ENCODE measurements around the gene TMEM109. TPM values are rescaled to one million over a fixed set of nuclear protein-coding genes. Genes with fewer than 3 reads are reported as not detected.

Gene TMEM109
- total and polyA plus RNA-seq, 2 experiments from 2014 or later = 35.9 to 95.2 TPM

DNA sequence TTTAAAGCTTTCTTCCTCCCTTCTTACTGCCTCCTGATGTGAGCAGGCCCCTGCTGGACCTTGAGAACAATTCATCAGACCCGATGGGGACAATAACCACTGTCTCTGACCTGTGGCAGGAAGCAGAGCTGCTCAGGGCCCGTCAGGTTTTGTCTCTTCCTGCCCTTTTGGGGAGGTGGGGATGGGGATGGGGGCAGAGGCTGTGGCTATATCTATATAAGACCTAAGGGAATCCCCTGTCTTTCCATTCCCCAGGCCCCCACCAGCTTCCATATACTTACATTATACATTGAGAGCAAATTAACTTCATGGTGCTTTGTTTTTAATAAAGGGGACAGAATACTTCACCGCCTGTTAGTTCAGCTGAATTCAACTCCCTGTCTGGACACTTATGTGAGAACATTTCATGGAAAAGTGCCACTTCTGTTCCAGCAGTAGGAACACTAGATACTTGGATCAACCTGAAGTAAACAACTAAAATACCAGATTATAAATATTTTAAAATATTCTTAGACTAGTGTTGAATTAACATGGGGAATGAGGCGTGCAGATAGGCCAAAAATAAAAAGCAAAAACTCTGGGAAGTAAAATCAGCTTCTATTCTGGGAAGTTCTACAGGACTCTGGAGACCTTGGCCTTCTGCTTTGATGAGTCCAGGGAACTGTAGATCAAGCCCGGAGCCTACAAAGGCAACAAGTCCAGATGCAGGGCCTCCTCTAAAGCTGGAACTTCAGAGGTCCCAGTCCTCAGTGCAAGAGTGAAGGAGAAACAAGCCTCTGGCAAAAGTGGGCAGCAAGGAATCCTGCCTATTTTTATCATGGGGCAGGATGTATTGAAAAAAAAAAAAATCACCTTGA is 35.5 kb upstream of the TMEM109 start:
- H3K9ac ChIP-seq = no peak overlapping the region
- H3K27me3 ChIP-seq (replicated peaks; ENCODE audit: insufficient read depth) = no peaks in the 10 kb centered on the region
- H3K4me1 ChIP-seq (ENCODE audit: insufficient read depth) = 0 out of 2 replicates have a peak, but pooled peaks cover under 1% of the 10 kb centered on the region
- no peak for TF ChIP-seq EZH2phosphoT487 (IDR thresholded peaks at IDR 0.05; ENCODE audit: insufficient read depth, low read depth)
- no peak for TF ChIP-seq EZH2 (IDR thresholded peaks at IDR 0.05; ENCODE audit: insufficient read depth, poor library complexity, severe bottlenecking)
- no peak for DNase-seq
- H3K36me3 ChIP-seq (ENCODE audit: low read depth) = no peaks in the 10 kb centered on the region
- no peaks in the 10 kb centered on the region for H3K9me2 ChIP-seq (ENCODE audit: insufficient read depth)
- H4K20me1 ChIP-seq (ENCODE audit: insufficient read depth) = no peaks in the 10 kb centered on the region
- no peak overlapping the region for H3K4me2 ChIP-seq (ENCODE audit: unreplicated experiment)
- H3K9me3 ChIP-seq (ENCODE audit: low read depth) = no peaks in the 10 kb centered on the region
- no peaks in the 10 kb centered on the region for H3K79me2 ChIP-seq (ENCODE audit: insufficient read depth)
- 49 to 64% methylated on average over 5 of the region's 5 CpGs for WGBS, 2 experiments (ENCODE audit: low coverage in 1 of 2, low lambda C conversion rate in 2 of 2, missing lambda C conversion rate in 2 of 2)
- H3F3A ChIP-seq (ENCODE audit: insufficient read depth) = no peaks in the 10 kb centered on the region
- H2AFZ ChIP-seq = no peak overlapping the region
- in situ Hi-C loops (cut with MboI) = no loop called here
- H3K27ac ChIP-seq = no peak overlapping the region
- H3K4me3 ChIP-seq = no peak overlapping the region

DNA sequence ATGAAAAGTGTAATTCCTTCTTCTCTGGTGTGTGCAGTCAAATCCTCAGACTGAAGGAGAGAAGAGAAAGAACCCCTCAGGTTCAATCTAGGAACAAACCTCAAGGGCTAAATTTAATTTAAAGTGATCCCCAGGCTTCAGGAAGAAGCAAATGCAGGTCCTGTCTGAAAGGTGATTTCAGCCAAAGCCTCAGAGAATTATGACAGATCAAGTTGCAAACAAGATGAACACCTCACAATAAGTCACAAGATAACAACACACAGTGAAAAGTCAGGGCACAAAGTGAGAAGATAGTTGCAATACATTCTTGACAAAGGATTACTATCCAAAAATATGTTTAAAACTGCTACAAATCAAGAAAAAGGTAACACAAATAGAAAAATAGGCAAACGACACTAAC is 34.9 kb upstream of the TMEM109 start:
- no peak for TF ChIP-seq EZH2 (IDR thresholded peaks at IDR 0.05; ENCODE audit: insufficient read depth, poor library complexity, severe bottlenecking)
- TF ChIP-seq EZH2phosphoT487 (IDR thresholded peaks at IDR 0.05; ENCODE audit: insufficient read depth, low read depth) = no peak
- Histone ChIP-seq H3K4me3 (no peak overlapping the region), H3K36me3 (ENCODE audit: low read depth) (no peaks in the 10 kb centered on the region), H3K27me3 (replicated peaks; ENCODE audit: insufficient read depth) (no peaks in the 10 kb centered on the region), H3K9ac (no peak overlapping the region), H3K9me3 (ENCODE audit: low read depth) (no peaks in the 10 kb centered on the region), H3K27ac (no peak overlapping the region), H3K4me2 (ENCODE audit: unreplicated experiment) (no peak overlapping the region), H3K4me1 (ENCODE audit: insufficient read depth) (no peaks in the 10 kb centered on the region), H3K9me2 (ENCODE audit: insufficient read depth) (no peaks in the 10 kb centered on the region), H3K79me2 (ENCODE audit: insufficient read depth) (no peaks in the 10 kb centered on the region), H2AFZ (no peak overlapping the region), H4K20me1 (ENCODE audit: insufficient read depth) (no peaks in the 10 kb centered on the region), H3F3A (ENCODE audit: insufficient read depth) (no peaks in the 10 kb centered on the region)
- DNase-seq = no peak
- in situ Hi-C loops (cut with MboI) = no loop called here
- 93 to 98% methylated on average over 1 of the region's 1 CpG for whole genome bisulfite sequencing, 2 experiments (ENCODE audit: low coverage in 1 of 2, low lambda C conversion rate in 2 of 2, missing lambda C conversion rate in 2 of 2)

DNA sequence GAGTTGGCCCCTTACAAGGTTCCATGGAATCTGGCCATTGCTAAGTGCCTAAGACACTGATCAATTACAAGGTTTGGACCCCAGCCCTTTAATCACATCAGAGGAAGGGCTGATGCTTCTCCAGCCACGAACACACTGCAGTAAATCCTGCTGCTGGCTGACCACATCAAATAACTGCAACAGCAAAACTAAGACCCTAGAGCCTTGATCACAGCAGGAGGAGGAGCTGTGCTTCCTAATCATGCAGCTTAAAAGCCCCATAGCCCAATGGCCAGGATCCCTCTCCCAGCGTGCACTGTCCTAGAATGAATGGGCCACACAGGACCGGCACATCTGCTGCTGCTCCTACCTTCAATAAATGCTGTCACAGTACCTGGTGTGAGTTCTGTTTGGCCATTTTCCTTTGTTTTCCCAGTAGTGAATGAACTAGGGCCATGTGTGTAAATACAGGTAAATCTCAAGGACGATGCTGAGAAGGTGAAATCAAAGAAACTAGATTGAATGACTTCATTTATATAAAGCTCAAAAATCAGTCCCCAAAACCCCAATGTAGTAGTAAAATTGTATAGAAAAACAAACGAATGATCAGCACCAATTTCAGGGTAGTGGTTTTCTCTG is 33.9 kb upstream of the TMEM109 start:
- H3F3A ChIP-seq (ENCODE audit: insufficient read depth) = no peaks in the 10 kb centered on the region
- DNase-seq = no peak
- no peaks in the 10 kb centered on the region for H3K79me2 ChIP-seq (ENCODE audit: insufficient read depth)
- H3K4me1 ChIP-seq (ENCODE audit: insufficient read depth) = no peaks in the 10 kb centered on the region
- H3K27ac ChIP-seq = no peak overlapping the region
- no peaks in the 10 kb centered on the region for H3K36me3 ChIP-seq (ENCODE audit: low read depth)
- 72 to 82% methylated on average over 5 of the region's 5 CpGs for WGBS, 2 experiments (ENCODE audit: low coverage in 1 of 2, low lambda C conversion rate in 2 of 2, missing lambda C conversion rate in 2 of 2)
- no peak overlapping the region for H2AFZ ChIP-seq
- no peaks in the 10 kb centered on the region for H3K9me2 ChIP-seq (ENCODE audit: insufficient read depth)
- H3K4me3 ChIP-seq = no peak overlapping the region
- no peaks in the 10 kb centered on the region for H3K27me3 ChIP-seq (replicated peaks; ENCODE audit: insufficient read depth)
- no peak overlapping the region for H3K4me2 ChIP-seq (ENCODE audit: unreplicated experiment)
- in situ Hi-C loops (cut with MboI) = no loop called here
- no peak for TF ChIP-seq EZH2 (IDR thresholded peaks at IDR 0.05; ENCODE audit: insufficient read depth, poor library complexity, severe bottlenecking)
- TF ChIP-seq EZH2phosphoT487 (IDR thresholded peaks at IDR 0.05; ENCODE audit: insufficient read depth, low read depth) = no peak
- H3K9me3 ChIP-seq (ENCODE audit: low read depth) = no peaks in the 10 kb centered on the region
- no peak overlapping the region for H3K9ac ChIP-seq
- H4K20me1 ChIP-seq (ENCODE audit: insufficient read depth) = no peaks in the 10 kb centered on the region

DNA sequence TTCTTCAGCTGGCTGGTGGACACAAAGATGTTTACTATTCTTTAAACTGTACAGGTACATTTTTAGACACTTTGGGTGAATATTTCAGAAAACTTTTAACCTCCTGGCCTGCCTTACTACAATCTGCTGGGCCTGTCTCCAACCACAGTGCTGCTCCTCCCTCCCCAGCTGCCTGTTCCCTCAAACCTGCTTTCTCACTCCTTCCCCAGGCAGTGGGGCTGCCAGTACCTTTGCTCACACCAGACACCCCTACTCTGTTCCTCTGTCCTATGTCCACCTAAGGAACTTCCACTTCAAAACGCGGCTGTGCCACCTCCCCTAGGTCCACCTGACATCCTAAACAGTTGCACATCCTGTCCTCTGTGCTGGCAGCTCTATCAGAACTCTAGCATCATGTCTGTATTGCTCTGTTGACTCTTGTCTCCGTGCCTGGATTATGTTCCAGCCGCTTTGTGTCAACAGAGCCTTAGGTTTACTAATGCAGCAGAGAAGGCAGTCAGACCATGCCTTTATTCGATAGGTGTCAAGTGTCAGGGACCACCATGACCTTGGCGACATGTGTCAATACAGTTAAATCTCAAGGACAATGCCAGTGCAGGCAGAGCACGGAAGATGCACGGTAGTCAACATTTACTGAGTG is 33.2 kb upstream of the TMEM109 start:
- H3K36me3 ChIP-seq (ENCODE audit: low read depth) = no peaks in the 10 kb centered on the region
- WGBS, 2 experiments (ENCODE audit: low coverage in 1 of 2, low lambda C conversion rate in 2 of 2, missing lambda C conversion rate in 2 of 2) = 76% methylated on average over 8 of the region's 8 CpGs
- no peak for TF ChIP-seq EZH2 (IDR thresholded peaks at IDR 0.05; ENCODE audit: insufficient read depth, poor library complexity, severe bottlenecking)
- TF ChIP-seq EZH2phosphoT487 (IDR thresholded peaks at IDR 0.05; ENCODE audit: insufficient read depth, low read depth) = no peak
- H3K9me2 ChIP-seq (ENCODE audit: insufficient read depth) = no peaks in the 10 kb centered on the region
- H3K27ac ChIP-seq = no peak overlapping the region
- H3K9me3 ChIP-seq (ENCODE audit: low read depth) = no peaks in the 10 kb centered on the region
- H3K27me3 ChIP-seq (replicated peaks; ENCODE audit: insufficient read depth) = no peaks in the 10 kb centered on the region
- H2AFZ ChIP-seq = no peak overlapping the region
- H3K4me3 ChIP-seq = no peak overlapping the region
- no peak overlapping the region for H3K9ac ChIP-seq
- no peaks in the 10 kb centered on the region for H3K4me1 ChIP-seq (ENCODE audit: insufficient read depth)
- no peak for DNase-seq
- no peaks in the 10 kb centered on the region for H3K79me2 ChIP-seq (ENCODE audit: insufficient read depth)
- H3K4me2 ChIP-seq (ENCODE audit: unreplicated experiment) = no peak overlapping the region
- no peaks in the 10 kb centered on the region for H3F3A ChIP-seq (ENCODE audit: insufficient read depth)
- no peaks in the 10 kb centered on the region for H4K20me1 ChIP-seq (ENCODE audit: insufficient read depth)
- in situ Hi-C loops (cut with MboI) = no loop called here

Data from GM23248 (cell line).